Prostate gland (tissue), 2 donors: Measurements from ENCODE around the gene UBR4.

Source experiments
- POLR2A ChIP-seq: fragments of 450-650 bp; IDR thresholded peaks from one replicate; pipeline ENCODE4 v1.6.1; 2016; ENCODE audit warnings: antibody characterized with exemption, mild to moderate bottlenecking
- POLR2AphosphoS5 ChIP-seq: sonication (generic); formaldehyde crosslinking; IDR thresholded peaks from one replicate; pipeline ENCODE4 v1.6.1; 2017; ENCODE audit warnings: antibody characterized with exemption
- TF ChIP-seq, protein P1 (sequence below), 4 experiments: fragments of 200-600 bp in 2 of 4; fragments of 450-650 bp in 2 of 4; sonication (generic) in 2 of 4; IDR thresholded peaks; 1 replicate in 3 of 4; 2 replicates in 1 of 4; pipeline ENCODE4 v1.5.1; 2016 to 2019; ENCODE audit warnings: antibody characterized with exemption in 4 of 4, mild to moderate bottlenecking in 2 of 4, moderate library complexity in 2 of 4

- TF ChIP-seq, protein P1, sequence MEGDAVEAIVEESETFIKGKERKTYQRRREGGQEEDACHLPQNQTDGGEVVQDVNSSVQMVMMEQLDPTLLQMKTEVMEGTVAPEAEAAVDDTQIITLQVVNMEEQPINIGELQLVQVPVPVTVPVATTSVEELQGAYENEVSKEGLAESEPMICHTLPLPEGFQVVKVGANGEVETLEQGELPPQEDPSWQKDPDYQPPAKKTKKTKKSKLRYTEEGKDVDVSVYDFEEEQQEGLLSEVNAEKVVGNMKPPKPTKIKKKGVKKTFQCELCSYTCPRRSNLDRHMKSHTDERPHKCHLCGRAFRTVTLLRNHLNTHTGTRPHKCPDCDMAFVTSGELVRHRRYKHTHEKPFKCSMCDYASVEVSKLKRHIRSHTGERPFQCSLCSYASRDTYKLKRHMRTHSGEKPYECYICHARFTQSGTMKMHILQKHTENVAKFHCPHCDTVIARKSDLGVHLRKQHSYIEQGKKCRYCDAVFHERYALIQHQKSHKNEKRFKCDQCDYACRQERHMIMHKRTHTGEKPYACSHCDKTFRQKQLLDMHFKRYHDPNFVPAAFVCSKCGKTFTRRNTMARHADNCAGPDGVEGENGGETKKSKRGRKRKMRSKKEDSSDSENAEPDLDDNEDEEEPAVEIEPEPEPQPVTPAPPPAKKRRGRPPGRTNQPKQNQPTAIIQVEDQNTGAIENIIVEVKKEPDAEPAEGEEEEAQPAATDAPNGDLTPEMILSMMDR (IDR thresholded peaks at IDR 0.05): no peak
- TF ChIP-seq POLR2A (no peak), POLR2AphosphoS5 (no peak)
Observed at GRCh38 chr1:19250629-19251304, 40.7 kb upstream of the UBR4 start.
